OCI-LY3 (cell line): Measurements from ENCODE around the gene LDLRAD4.

Experiments used
- H2AFZ ChIP-seq: fragments of 200-600, 300-600 bp; shearing (Covaris generic); 2 replicates; pipeline ENCODE4 v1.6.0; 2014; ENCODE audit warnings: antibody characterized with exemption, low read depth, low read length
- H3K27ac ChIP-seq: fragments of 200-600, 300-600 bp; sonication (generic); 2 replicates; pipeline ENCODE4 v1.5.1; 2014; ENCODE audit warnings: mild to moderate bottlenecking, low read length, moderate library complexity, mixed read lengths
- H3K27me3 ChIP-seq: fragments of 200-600, 300-600 bp; sonication (generic); 2 replicates; pipeline ENCODE4 v1.6.1; 2014; ENCODE audit warnings: low read depth, low read length, mixed read lengths
- H3K36me3 ChIP-seq: fragments of 200-600, 300-600 bp; sonication (generic); replicated peaks from 2 replicates; pipeline ENCODE3; 2014; ENCODE audit warnings: low read depth, low read length, mixed read lengths
- H3K4me1 ChIP-seq: fragments of 300-600, 200-600 bp; sonication (generic); 2 replicates; pipeline ENCODE4 v1.6.1; 2014; ENCODE audit warnings: low read length, mixed read lengths
- H3K4me2 ChIP-seq: fragments of 200-600, 300-600 bp; sonication (generic); 2 replicates; pipeline ENCODE4 v1.6.1; 2014; ENCODE audit warnings: low read length, mixed read lengths
- H3K4me3 ChIP-seq: fragments of 300-600, 200-600 bp; sonication (generic); 2 replicates; pipeline ENCODE4 v1.5.1; 2014; ENCODE audit warnings: antibody characterized with exemption, mild to moderate bottlenecking, low read length, moderate library complexity
- H3K79me2 ChIP-seq: fragments of 300-600, 200-600 bp; shearing (Covaris generic); 2 replicates; pipeline ENCODE4 v1.6.1; 2014; ENCODE audit warnings: mild to moderate bottlenecking, low read length, mixed read lengths
- H3K9ac ChIP-seq: fragments of 300-600, 200-600 bp; shearing (Covaris generic); 2 replicates; pipeline ENCODE4 v1.6.0; 2014; ENCODE audit warnings: mild to moderate bottlenecking, low read length, moderate library complexity
- H3K9me3 ChIP-seq: fragments of 200-600, 300-600 bp; shearing (Covaris generic); 2 replicates; pipeline ENCODE4 v1.6.1; 2014; ENCODE audit warnings: low read length, mixed read lengths; ENCODE audit not compliant: insufficient read depth
- H4K20me1 ChIP-seq: fragments of 200-600, 300-600 bp; sonication (generic); 2 replicates; pipeline ENCODE4 v1.6.1; 2016; ENCODE audit warnings: low read length, mixed read lengths; ENCODE audit not compliant: insufficient read depth
- EZH2phosphoT487 ChIP-seq: fragments of 200-600 bp; shearing (Covaris generic); IDR thresholded peaks from 2 replicates; pipeline ENCODE4 v1.6.1; 2018; ENCODE audit warnings: antibody characterized with exemption, mixed run types, low read depth
- TF ChIP-seq, protein P1 (sequence below): fragments of 200-600, 300-600 bp; sonication (generic); IDR thresholded peaks from 2 replicates; pipeline ENCODE4 v1.5.1; 2014; ENCODE audit warnings: antibody characterized with exemption, low read length, low read depth

The LDLRAD4 gene

GRCh38 chr18:13295894-13296293 is 77.3 kb downstream of the LDLRAD4 start:
- no peaks in the 10 kb centered on the region for H3K9me3 ChIP-seq
- H3K4me2 ChIP-seq, result no peak overlapping the region
- H3K79me2 ChIP-seq, result no peaks in the 10 kb centered on the region
- H4K20me1 ChIP-seq, result no peaks in the 10 kb centered on the region
- no peaks in the 10 kb centered on the region for H3K36me3 ChIP-seq
- TF ChIP-seq EZH2phosphoT487, result no peak
- TF ChIP-seq, protein P1, sequence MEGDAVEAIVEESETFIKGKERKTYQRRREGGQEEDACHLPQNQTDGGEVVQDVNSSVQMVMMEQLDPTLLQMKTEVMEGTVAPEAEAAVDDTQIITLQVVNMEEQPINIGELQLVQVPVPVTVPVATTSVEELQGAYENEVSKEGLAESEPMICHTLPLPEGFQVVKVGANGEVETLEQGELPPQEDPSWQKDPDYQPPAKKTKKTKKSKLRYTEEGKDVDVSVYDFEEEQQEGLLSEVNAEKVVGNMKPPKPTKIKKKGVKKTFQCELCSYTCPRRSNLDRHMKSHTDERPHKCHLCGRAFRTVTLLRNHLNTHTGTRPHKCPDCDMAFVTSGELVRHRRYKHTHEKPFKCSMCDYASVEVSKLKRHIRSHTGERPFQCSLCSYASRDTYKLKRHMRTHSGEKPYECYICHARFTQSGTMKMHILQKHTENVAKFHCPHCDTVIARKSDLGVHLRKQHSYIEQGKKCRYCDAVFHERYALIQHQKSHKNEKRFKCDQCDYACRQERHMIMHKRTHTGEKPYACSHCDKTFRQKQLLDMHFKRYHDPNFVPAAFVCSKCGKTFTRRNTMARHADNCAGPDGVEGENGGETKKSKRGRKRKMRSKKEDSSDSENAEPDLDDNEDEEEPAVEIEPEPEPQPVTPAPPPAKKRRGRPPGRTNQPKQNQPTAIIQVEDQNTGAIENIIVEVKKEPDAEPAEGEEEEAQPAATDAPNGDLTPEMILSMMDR, result no peak
- no peak overlapping the region for H3K27ac ChIP-seq
- no peak overlapping the region for H3K4me3 ChIP-seq
- no peaks in the 10 kb centered on the region for H3K4me1 ChIP-seq
- H3K27me3 ChIP-seq, result peaks cover 9% of the 10 kb centered on the region; the same call in 1 of the 2 replicates
- H2AFZ ChIP-seq, result no peak overlapping the region
- no peak overlapping the region for H3K9ac ChIP-seq

DNA sequence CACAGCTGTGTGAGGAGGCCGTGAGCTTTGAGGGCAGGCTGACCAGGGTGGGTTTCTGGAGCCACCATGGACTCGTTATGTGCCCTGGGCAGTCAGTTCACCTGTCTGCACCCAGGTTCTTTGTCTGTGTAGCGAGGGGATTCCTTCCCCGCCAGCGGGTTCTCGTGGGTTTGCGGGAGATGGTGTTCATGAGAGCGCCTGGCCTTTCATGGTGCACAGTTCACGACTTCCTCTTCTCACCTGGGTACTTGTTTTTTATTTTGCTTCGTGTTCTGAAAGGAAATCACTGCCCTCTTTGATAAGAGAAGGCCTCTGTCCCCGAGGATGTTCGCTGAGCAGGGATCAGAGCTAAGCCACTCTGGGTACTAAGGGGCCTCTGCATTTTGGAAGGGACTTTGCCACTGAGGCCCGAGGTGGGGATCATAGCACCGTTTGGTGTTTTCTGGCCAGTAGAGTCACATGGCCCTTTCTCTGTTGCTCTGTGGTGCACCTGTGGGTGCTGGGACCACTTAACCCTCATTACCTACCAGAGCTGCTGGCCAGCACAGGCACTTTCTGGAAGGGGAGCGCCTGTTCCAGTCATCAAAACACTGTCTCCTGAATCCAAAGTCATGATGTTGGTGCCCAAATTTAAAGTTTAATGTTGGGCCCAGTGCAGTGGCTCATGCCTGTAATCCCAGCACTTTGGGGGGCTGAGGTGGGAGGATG is 78.5 kb downstream of the LDLRAD4 start:
- no peaks in the 10 kb centered on the region for H4K20me1 ChIP-seq
- peaks cover 12% of the 10 kb centered on the region for H3K27me3 ChIP-seq
- H2AFZ ChIP-seq, result no peak overlapping the region
- TF ChIP-seq, protein P1, result no peak
- TF ChIP-seq EZH2phosphoT487, result no peak
- no peak overlapping the region for H3K4me3 ChIP-seq
- no peak overlapping the region for H3K4me2 ChIP-seq
- no peak overlapping the region for H3K9ac ChIP-seq
- H3K36me3 ChIP-seq, result no peaks in the 10 kb centered on the region
- H3K79me2 ChIP-seq, result no peaks in the 10 kb centered on the region
- no peaks in the 10 kb centered on the region for H3K9me3 ChIP-seq
- no peak overlapping the region for H3K27ac ChIP-seq
- no peaks in the 10 kb centered on the region for H3K4me1 ChIP-seq

- H2AFZ ChIP-seq, result no peak overlapping the region
- H3K9me3 ChIP-seq, result no peaks in the 10 kb centered on the region
- H3K9ac ChIP-seq, result no peak overlapping the region
- H3K4me2 ChIP-seq, result no peak overlapping the region
- H4K20me1 ChIP-seq, result no peaks in the 10 kb centered on the region
- H3K27me3 ChIP-seq, result peaks cover 12% of the 10 kb centered on the region
- no peak overlapping the region for H3K4me3 ChIP-seq
- H3K27ac ChIP-seq, result no peak overlapping the region
- peaks cover 3% of the 10 kb centered on the region; the same call in 1 of the 2 replicates for H3K4me1 ChIP-seq
- no peaks in the 10 kb centered on the region for H3K79me2 ChIP-seq
- no peaks in the 10 kb centered on the region for H3K36me3 ChIP-seq
- no peak for TF ChIP-seq EZH2phosphoT487
- TF ChIP-seq, protein P1, result no peak
Measured at GRCh38 chr18:13298262-13298661, 79.7 kb downstream of the LDLRAD4 start.

DNA sequence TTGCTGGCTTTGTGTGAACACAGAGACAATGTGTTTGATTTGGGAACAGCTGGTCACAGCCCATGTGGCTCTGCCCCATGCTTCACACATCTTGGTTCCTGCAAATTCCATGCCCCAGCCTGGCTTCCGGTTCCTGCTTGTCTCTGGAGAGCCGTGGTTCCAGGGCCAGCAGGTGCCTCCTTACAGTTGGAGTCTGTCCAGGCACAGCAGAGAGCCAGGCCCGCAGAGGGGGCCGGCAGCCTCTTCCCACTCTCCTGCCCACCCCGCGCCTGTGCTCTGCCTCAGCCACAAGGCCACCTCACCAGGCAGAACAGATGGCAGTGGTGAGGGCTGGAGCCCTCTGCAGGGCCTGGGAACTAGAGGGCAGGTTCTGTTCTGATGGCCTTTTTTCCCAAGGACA is 81.5 kb downstream of the LDLRAD4 start:
- no peak overlapping the region for H3K27ac ChIP-seq

More for the DNA sequence above, 81.5 kb downstream of the LDLRAD4 start:
- Histone ChIP-seq H3K36me3 (no peaks in the 10 kb centered on the region), H3K4me3 (no peak overlapping the region), H3K27me3 (peaks cover 16% of the 10 kb centered on the region), H3K9me3 (no peaks in the 10 kb centered on the region), H2AFZ (no peak overlapping the region), H3K4me1 (peaks cover 3% of the 10 kb centered on the region; the same call in 1 of the 2 replicates), H3K4me2 (no peak overlapping the region), H3K79me2 (no peaks in the 10 kb centered on the region), H3K9ac (no peak overlapping the region), H4K20me1 (no peaks in the 10 kb centered on the region)
- TF ChIP-seq, protein P1, result no peak
- TF ChIP-seq EZH2phosphoT487, result no peak
